ENCODE data around the gene IL20RA. TPM values are rescaled to one million over a fixed set of nuclear protein-coding genes. Genes with fewer than 3 reads are reported as not detected.
A peak's percentile ranks its signal among the peaks of the same experiment; 100 is the strongest.
"Not testable (repeated sequence)": the region's sequence is repeated elsewhere in the genome, so short reads cannot be mapped to it uniquely, and the experiment has no call there.

The IL20RA gene
- total RNA-seq, 1 donor = 0.18 TPM

DNA sequence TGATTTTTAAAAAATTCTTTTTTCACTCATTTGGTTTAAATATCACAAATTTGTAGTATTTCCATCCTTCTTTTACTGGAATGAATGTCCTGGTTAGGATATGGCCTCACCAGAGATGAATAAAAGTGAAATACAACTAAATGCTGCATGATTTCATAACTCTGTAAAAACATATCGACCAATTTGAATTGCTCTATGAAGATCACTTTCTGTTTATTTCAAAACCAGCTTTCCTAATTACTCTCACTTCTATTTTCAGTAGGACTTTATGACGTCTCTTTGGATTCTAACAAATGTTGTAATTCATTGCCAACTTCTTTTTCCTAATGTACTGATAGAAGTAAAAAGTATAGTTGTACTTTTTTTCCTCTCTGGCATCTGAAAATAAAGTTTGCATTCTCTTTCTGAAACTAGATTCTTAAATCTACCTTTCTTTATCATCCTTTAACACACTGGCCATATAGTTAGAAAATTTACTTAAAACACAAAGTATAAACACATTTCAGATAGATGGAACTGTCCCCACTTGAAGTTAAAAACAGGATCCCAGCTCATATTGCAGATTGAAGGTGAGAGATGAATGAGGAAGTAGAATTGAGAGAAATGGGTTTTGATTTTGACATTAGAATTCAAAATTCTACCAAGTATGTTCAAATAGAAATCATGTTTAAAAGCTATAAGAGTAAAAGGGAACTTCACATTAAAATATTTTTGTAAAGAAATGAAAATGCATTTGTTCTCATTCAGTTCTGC is 40.3 kb upstream of the IL20RA start:
- TF ChIP-seq, protein P1, sequence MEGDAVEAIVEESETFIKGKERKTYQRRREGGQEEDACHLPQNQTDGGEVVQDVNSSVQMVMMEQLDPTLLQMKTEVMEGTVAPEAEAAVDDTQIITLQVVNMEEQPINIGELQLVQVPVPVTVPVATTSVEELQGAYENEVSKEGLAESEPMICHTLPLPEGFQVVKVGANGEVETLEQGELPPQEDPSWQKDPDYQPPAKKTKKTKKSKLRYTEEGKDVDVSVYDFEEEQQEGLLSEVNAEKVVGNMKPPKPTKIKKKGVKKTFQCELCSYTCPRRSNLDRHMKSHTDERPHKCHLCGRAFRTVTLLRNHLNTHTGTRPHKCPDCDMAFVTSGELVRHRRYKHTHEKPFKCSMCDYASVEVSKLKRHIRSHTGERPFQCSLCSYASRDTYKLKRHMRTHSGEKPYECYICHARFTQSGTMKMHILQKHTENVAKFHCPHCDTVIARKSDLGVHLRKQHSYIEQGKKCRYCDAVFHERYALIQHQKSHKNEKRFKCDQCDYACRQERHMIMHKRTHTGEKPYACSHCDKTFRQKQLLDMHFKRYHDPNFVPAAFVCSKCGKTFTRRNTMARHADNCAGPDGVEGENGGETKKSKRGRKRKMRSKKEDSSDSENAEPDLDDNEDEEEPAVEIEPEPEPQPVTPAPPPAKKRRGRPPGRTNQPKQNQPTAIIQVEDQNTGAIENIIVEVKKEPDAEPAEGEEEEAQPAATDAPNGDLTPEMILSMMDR (IDR thresholded peaks at IDR 0.05; ENCODE audit: insufficient read depth, low read length) = no peak
- no peak for DNase-seq (ENCODE audit: low read depth)

DNA sequence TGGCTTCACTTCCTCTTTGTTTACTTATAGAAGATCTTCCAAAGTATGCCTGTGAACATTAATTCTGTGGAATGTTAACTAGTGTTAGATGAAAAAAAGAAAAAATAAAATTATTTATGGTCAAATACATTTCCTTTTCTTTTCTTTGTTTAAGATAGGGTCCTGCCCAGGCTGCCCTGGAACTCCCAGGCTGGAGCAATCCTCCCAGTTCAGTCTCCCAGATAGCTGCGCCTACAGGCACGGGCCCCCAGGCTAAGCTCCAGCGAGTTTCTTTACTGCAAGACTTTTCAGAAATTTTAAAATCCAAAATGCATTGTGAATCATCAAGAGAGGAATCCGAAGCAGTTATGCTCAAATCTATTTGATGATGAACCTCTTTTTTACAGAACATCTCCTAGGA is 39.3 kb upstream of the IL20RA start:
- H3K4me3 ChIP-seq (ENCODE audit: low read depth, low read length) = no peak overlapping the region
- TF ChIP-seq, protein P1 (IDR thresholded peaks at IDR 0.05; ENCODE audit: insufficient read depth, low read length) = no peak
- no peak for DNase-seq (ENCODE audit: low read depth)

More for the DNA sequence above, 40.3 kb upstream of the IL20RA start:
- H3K4me3 ChIP-seq (ENCODE audit: low read depth, low read length) = no peak overlapping the region

DNA sequence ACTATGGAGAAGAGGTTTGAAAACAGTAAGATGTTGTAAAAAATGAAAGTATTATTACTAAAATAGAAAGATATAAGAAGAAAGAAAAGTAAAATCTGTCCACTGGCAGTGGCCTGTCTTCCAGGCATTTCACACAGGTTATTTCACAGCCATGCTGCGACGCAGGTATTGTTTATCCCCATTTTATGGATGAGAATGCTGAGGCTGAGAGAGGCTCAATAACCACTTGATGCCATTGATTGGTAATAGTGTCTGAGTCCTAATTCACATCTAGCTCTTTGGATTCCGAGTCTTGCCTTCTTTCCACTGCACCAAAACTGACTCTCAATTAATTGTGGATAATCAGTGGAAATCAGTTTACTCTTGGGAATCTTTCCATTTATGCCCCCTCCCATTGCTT is 37.2 kb upstream of the IL20RA start:
- DNase-seq (ENCODE audit: low read depth) = no peak
- no peak overlapping the region for H3K4me3 ChIP-seq (ENCODE audit: low read depth, low read length)
- TF ChIP-seq, protein P1 (IDR thresholded peaks at IDR 0.05; ENCODE audit: insufficient read depth, low read length) = no peak

DNA sequence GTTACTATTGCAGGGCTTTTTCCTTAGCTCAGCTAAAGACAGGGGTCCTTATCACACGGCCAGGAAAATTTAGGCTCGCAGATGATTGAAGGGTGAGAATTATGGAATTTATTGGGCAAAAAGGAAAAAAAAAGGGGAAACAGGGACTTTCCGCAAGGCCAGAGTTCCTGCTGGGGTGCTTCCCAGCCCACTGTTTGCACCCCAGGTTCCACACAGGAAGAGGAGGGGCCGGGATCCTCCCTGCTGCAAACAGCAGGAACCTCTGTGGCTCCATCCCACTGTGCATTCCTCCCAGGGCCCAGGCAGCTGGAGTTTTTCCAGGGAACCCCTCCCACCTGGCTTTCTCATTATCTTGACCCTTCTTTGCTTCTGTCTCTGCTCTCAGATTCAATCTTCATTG is 35.9 kb upstream of the IL20RA start:
- no peak overlapping the region for H3K4me3 ChIP-seq (ENCODE audit: low read depth, low read length)
- TF ChIP-seq, protein P1 (IDR thresholded peaks at IDR 0.05; ENCODE audit: insufficient read depth, low read length) = no peak
- no peak for DNase-seq (ENCODE audit: low read depth)

DNA sequence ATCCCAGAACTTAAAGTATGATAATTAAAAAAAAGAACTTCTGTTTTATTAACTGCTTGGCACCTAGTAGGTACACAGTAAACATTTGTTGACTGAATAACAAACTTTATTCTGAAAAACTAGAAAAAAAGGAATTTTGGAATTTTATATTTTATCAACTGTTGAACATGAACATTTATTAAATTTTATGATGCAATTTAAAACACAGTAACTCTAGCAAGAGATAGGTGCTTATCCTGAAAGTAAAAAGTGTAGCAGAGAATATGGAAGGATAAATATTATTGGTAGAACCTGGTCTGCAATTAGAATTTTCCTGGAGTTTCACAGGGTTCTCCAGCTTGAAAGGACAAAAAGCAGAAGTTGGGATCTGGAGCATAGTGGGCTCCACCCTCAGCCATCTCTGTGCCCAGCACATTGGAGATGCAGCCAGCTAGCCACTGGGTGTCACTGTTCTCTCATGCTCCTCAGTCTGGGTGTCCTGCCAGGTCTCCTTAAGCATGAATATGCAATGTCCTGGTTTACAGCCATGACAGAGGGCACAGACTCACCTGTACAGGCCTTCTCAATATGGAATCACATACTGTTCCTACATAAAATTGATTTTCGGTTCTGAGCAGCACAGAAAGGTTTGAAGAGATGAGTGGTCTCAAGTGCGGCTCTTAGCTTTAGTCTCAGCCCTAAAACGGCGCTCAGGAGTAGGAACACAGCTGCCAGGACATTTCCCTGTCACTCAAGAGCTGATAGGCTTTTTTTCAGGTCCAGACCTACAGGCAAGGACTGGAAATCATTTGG is 31.7 kb upstream of the IL20RA start:
- no peak overlapping the region for H3K4me3 ChIP-seq (ENCODE audit: low read depth, low read length)
- peak; percentile 63 for DNase-seq (ENCODE audit: low read depth)
- TF ChIP-seq, protein P1 (IDR thresholded peaks at IDR 0.05; ENCODE audit: insufficient read depth, low read length) = peak; percentile 72

DNA sequence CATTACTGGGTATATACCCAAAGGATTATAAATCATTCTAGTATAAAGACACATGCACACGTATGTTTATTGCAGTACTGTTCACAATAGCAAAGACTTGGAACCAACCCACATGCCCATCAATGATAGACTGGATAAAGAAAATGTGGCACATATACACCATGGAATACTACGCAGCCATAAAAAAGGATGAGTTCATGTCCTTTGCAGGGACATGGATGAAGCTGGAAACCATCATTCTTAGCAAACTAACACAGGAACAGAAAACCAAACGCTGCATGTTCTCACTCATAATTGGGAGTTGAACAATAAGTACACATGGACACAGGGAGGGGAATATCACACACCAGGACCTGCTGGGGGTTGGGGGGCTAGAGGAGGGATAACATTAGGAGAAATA is 31.0 kb upstream of the IL20RA start:
- not testable (repeated sequence) for H3K4me3 ChIP-seq (ENCODE audit: low read depth, low read length)

DNA sequence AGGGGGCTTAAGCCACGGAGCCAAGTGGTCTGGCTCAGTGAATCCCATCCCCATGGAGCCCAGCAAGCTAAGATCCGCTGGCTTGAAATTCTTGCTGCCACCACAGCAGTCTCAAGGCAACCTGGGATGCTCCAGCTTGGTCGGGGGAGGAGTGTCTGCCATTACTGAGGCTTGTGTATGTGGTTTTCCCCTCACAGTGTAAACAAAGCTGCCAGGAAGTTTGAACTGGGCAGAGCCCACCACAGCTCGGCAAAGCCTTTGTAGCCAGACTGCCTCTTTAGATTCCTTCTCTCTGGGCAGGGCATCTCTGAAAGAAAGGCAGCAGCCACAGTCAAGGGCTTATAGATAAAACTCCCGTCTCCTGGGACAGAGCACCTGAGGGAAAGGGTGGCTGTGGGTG is 25.5 kb upstream of the IL20RA start:
- TF ChIP-seq, protein P1 (IDR thresholded peaks at IDR 0.05; ENCODE audit: insufficient read depth, low read length) = no peak
- H3K4me3 ChIP-seq (ENCODE audit: low read depth, low read length) = no peak overlapping the region

More for the DNA sequence above, 31.0 kb upstream of the IL20RA start:
- not testable (repeated sequence) for DNase-seq (ENCODE audit: low read depth)

More for the DNA sequence above, 25.5 kb upstream of the IL20RA start:
- no peak for DNase-seq (ENCODE audit: low read depth)

Data from fibroblast of the aortic adventitia (primary cell).